Hypothalamus (tissue), 51 donors: ENCODE results near the gene SLC29A4.
"Not testable (repeated sequence)": the region's sequence is repeated elsewhere in the genome, so short reads cannot be mapped to it uniquely, and the experiment has no call there.

ENCODE experiments used
- DNase-seq, 51 donors: peaks; one replicate each; lab custom pipeline; 2025; lab: John Stamatoyannopoulos, UW

The SLC29A4 gene

DNA sequence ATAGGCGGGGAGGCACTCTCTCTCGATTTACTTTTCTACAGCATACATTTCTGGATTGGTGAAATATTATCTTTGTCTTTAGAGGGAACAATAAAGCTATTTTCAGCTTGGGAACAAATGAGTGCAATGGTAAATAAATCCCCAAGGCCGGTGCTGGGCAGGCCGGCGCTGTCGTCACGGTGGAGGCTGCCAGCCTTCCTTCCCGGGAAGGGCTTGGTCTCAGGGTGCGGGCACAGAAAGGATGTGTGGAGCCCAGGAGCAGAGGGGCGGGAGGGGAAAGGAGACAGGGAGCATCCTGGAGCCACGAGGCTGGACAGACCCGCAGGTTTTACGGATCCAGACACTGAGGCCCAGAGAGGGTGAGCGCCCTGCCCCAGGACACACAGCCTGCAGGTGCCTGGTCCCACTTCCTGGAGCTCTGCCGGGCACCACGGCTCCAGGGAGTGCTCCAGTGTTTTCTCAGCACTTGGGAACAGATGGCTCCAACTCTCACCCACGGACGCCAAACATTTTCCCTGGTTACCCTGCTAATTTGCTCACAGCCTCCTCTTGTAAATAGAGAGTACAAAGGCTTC, 8.8 kb upstream of the SLC29A4 start:
- DNase-seq = not testable (repeated sequence)

DNA sequence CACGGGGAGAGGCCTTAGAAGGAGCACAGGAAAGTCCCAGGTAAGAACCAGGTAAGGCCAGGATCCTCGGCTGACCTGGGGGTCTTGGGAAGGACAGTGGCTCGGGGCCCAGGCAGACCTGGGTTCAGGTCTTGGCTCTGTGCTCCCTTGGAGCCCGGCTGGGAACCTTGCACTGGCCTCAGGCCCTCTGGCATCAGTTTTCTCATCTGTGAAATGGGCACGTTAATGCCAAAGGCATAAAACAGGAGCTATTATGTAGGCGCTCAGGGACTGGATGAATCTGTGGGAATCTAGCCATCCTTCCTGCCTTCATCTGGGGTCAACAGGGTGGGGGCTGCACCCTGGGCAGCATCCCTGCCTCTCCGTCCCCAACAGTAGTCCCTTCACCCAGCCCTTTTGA, 8.3 kb upstream of the SLC29A4 start:
- DNase-seq = no peak

DNA sequence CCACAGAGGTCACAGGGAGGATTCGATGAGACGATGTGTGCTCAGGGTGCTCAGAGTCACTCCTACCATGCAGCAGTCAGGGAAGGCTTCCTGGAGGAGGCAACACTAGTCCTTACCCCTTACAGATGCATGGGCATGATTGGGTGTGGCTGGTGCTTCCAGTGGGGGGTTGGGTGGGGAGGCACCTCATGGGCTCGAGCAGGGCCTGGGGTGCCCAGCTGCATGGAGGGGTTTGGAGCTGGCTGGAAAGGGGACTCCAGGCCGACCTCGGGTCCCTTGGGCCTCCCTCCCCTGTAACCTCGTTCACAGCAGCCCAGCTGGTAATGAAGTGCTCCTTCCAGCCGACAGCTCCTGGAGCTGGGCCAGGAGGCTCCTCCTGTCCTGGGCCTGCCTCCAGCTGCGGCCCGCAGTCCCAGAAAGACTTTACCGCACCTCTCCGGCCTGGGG, 7.7 kb upstream of the SLC29A4 start:
- DNase-seq = not testable (repeated sequence)

DNA sequence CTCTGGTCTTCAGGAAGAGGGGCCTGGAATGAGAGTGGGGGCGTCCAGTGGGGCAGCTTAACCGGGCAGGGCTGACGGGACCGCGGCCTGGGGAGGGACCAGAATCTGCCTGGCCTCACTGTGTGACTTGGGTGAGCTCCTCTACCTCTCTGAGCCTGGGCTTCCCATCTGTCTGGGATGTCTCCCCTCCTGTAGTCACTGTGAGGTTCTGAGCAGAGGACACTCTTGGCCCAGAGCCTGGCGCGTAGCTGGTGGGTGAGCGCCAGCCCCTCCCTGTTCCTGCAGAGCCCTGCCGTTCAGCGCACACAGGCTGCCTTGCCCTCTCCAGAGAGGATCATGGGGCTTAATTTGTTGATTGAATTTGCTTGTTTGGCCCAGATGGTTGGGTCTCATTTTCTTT, 7.2 kb upstream of the SLC29A4 start:
- DNase-seq = peak in 9 of 51 donors; percentile 4 to 29 (median 18)

DNA sequence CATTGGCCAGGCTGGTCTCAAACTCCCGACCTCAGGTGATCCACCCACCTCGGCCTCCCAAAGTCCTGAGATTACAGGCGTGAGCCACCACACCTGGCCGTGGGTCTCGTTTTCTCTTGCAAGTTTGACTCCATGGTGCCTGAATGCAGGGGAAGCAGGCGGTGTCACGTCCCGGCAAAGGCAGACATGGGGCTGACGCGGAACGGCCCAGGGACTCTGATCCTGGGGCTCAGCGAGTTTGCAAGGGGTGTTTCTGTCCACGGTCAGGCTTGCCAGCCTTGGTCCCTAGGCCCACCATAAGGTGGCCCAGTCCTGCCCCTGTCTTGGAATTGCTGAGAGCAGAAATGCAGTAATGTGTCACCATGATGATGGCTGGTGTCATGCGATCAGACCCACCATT, 6.6 kb upstream of the SLC29A4 start:
- DNase-seq = not testable (repeated sequence)

DNA sequence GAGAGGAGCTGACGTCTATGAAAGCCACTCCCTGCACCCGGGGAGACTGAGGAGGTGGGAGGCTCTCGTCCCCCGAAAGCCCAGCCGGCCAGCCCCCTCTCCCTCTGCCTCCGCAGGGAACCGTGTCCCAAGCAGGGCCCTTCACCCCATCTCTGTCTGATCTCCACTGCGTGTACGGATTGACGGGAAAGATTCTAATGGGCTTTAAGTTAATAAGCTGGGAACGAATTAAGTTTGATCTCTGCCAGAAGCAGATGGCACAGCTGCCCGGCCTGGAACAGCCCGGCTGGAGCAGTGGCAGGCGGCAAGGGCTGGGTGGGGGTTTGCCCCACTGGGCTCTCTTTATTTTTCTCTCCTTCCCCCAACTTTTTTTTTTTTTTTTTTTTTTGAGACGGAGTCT, 6.1 kb upstream of the SLC29A4 start:
- DNase-seq = no peak

DNA sequence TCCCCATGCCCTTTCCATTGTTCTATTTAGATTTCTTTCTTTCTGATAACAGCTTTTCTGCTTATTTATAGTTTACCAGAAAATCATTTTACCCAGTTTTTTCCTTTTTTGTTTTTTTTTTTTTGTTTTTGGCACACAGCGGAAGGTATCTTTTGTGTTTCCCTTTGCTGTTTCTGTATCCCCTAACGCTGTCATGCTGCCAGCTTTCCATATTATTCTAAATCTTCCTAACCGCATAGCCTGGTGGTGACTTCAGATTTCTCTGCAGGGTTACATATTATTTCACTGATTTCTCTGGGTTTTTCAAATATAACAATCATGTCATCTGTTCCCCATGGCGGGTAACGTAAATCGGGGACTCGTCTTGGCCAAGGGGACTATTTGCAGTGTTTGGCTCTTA, 4.0 kb upstream of the SLC29A4 start:
- DNase-seq = no peak

DNA sequence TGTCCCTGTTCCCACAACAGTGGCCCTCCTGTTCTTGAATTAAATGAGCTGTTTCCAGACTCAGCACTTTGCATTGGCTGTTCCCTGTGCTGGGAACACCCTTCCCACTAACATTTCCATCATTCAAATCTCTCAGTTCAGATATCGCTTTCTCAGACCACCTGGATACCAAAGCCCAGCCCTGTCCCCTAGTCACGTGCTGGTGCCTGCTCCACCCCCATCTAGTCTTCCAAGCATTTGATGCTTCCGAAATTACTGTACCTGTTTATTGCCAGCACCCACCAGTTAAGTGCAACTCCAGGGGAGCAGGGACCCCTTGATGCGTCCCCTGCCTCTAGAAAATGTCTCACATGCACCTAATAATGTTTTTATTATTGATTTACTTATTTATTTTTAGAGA, 3.0 kb upstream of the SLC29A4 start:
- no peak for DNase-seq

DNA sequence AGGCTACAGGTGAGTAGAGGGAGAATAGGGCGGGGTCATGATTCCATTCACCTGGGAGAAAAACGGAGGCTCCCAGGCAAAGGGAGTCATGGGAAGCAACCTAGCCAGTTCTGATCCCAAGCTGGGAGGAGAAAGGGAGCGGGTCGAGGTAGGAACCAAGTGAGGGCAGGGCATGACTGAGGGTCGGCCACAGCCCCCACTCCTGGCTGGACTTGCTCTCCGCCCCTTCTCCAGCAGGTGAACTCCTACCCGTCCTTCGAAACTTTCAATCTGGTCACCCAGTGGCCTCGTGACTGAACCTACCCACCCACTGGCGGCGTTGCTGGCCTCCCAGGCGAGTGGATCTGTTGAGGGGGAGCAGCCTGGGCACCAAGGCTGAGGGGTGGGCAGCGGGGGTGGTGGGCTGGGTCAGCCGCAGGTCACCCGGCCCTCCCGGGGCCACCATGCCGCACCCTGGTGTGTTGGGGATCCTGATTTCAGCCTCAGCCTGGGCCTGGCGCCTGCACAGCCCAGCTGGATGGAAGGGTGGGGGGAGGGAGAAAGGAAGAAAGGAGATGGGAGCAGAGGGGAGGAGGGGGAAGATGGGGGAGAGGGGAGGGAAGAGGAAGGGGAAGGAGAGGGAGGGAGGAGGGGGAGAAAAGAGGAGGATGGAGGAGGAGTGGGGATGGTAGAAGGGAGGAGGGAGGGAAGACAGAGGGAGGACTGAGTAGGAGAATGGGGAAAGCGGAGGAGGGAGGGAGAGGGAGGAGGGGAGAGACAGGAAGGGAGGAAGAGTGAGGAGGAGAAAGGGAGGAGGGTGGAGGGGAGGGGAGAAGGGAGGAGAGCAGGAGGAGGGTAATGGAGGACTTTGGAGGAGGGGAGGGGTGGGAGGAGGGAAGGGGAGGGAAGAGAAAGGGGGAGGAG, 894 bp upstream of the SLC29A4 start:
- DNase-seq = not testable (repeated sequence)

DNA sequence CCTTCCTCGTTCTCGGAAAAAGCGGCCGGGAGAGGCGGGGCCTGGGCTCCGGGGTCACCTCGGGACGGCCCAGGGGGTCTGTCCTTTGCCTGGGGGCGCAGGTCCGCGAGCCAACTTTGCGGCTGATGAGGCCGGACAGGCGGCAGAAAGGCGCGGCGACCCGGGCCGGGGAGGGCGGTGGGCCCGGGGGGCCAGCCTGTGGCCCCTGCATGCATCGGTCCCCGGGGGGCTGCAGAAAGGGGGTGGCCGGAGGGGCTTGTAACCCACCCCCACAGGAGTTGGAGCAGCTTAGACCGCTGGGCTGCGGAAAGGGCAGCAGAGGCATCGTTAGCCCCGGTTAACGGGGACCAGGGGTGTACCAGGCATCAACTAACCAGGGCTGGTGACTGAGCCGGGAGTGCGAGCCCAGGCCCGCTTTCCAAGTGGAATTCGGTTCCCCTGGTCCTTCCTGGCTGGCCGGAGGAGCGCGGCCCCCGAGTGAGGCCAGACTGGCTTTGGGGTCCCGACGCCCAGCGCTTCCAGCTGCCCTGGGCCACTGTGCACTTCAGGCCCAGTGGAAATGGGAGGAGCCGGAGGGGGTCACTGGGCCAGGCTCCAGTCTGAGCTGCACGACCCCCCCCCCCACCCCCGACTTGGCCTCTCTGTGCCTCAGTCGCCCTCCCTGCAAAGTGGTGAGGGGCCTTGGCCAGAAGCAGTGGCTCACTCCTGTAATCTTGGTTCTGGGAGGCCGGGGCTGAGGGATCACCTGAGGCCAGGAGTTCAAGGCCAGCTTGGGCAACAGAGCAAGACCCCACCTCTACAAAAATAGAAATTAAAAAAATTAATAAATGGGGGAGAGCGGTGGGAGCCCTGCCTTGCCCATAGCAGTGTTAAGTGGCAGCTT, 919 bp downstream of the SLC29A4 start:
- peak in 2 of 51 donors; percentile 10 to 19 for DNase-seq

DNA sequence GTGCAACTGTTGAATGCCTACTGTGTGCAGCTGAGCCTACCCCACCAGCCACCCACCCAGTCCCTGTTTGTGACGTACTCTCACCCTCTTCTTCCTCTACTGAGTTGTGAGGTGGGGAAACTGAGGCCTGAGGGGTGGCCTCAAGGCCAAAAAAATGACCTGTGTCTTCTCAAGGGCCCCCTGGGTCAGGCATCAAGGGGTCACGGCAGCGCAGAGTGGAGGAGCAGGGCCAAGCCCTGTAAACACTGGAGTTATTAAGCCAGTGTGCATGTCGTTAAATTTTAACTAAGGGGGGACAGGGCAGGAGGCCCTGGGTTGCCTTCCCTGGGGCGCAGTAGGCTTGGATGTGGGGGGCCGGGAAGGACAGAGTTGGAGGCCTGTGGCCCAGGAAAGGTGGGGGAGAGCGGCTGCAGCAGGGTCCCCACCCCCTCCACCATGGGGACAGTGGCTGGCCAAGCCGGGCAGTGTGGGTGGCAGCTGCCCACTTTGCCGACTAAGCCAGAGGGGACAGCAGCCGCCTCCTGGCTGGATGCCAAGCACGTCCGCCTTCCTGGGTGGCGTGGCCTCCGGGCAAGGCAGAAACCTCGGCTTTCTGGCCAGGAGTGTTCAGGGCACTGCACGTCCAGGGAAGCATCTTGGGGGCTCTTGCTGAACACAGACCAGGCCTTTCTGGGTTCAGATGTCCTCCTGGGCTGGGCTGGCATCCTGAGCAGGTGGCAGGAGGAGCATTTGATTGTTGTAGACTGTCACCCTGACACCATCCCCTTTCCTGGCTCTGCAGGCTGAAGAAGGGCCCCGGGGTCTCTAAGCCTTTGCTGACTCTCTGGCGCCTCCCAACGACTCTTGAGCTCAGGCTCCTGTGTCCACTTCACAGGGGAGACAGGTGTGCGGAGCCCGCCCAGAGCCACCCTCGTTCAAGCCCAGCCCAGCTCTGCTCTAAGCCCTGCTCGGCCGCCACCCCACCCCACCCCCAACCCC, 1.9 kb downstream of the SLC29A4 start:
- peak in 46 of 51 donors; percentile 12 to 88 (median 64) for DNase-seq

DNA sequence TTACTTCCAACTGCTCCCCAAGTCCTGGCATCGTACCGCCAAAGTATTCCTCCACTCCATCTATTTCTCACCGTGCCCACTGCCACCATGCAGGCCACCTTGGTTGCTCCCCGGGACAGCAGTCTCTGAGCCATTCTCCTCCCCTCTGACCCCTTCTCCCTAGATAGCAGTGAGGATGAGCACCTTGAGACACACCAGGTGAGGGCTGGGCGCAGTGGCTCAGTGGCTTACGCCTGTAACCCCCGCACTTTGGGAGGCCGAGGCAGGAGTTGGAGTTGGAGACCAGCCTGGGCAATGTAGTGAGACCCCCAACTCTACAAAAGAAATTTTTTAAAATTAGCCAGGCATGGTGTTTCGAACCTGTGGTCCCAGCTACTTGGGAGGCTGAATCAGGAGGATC, 4.2 kb downstream of the SLC29A4 start:
- DNase-seq = no peak

DNA sequence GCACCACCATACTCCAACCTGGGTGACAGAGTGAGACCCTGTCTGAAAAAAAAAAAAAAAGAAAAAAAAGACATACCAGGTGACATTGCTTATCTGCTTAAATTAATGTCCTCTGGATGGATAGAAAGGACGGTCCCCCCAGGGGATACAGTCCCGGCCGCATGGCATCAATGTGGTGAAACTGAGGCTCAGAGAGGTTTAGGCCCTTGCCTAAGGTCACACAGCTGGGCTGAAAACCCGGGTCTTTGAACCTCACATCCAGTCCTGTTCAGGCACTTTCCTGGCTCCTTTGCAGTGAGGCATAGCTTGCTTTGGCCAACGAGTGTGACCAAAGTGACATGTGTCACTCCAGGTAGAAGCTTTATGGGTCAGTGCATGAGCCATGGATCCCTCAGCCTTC, 4.6 kb downstream of the SLC29A4 start:
- DNase-seq = not testable (repeated sequence)

DNA sequence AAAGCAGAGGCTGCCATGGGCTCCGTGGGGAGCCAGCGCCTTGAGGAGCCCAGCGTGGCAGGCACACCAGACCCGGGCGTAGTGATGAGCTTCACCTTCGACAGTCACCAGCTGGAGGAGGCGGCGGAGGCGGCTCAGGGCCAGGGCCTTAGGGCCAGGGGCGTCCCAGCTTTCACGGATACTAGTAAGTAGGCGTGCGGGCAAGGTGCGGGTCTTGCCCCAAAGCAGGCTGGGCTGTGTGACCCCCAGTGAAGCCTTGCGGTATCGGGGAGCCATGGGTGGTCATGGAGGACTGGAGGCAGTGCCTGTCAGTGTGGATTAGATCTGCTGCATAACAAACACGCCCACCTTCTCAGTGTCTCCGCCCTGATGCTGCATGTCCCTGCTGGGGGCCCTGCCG, 5.1 kb downstream of the SLC29A4 start:
- DNase-seq = no peak

DNA sequence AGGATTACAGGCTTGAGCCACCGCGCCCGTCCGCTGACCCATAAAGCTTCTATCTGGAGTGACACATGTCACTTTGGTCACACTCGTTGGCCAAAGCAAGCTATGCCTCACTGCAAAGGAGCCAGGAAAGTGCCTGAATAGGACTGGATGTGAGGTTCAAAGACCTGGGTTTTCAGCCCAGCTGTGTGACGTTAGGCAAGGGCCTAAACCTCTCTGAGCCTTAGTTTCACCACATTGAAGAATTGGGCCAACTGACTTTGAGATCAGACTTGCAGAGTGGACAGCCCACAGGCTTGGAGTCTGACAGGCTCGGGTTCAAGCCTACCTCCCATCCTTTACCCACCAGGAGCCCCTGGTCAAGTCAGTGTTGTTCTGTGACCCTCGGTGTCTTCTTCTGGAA, 5.8 kb downstream of the SLC29A4 start:
- not testable (repeated sequence) for DNase-seq

DNA sequence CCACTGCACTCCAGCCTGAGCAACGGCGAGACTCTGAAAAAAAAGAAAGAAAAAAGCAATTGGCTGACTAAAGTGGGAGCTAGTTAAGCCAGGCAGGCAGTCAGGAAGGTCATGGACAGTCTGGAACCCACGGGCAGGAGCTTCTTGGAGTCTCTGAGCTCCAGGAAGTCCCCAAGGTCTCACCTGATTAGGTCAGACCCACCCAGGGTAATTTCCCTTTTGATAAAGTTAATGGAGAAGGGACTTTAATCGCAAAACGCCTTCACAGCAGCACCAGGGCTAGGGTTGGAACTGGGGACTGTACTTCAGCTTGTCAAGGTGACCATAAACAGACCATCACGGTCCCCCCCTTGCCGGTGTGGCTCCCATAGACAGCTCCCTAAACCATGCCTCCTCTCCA, 6.6 kb downstream of the SLC29A4 start:
- no peak for DNase-seq

DNA sequence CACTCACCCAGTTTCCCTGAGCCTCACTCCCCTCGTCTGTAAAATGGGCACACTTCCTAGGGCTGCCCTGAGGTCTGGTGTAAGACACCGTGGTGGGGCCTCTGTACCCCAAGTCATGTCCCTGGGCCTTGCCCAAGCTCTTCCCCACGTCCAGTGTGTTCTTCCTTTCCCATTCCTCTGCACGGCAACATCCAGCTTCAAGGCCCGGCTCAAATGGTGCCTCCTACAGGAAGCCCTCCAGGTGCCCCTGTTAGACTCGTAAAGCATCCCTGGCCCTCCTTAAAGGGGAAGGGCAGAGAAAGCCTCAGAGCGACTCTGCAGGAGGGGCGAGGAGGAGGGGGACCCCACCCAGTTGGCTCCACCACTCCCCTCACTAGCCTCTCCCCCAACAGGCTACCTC, 8.6 kb downstream of the SLC29A4 start:
- no peak for DNase-seq

DNA sequence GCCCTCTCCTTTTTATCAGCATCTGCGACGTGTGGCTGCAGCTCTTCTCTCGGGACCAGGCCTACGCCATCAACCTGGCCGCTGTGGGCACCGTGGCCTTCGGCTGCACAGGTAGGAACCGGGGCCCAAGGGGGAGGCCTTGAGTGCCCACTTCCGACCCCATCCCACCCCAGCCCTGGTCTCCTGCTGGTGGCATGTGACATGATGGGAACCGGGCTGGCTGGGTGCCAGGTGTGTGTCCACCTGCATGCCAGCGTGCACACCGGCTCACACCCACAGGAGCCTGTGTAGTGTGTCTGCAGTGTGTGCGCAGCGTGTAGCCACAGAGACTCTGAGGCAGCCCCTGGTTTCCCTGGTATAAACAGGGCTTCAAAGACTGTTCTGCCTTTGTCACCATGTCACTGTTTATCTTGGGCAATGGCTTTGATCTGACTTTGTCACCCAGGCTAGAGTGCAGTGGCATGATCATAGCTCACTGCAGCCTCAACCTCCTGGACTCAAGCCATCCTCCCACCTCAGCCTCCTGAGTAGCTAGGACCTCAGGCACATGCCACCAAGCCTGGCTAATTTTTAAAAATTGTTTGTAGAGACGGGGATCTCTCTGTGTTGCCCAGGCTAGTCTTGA, 9.1 kb downstream of the SLC29A4 start:
- DNase-seq = not testable (repeated sequence)
